Hepatocyte (in vitro differentiated cells): ENCODE data around the gene MRPS12. TPM values are rescaled to one million over a fixed set of nuclear protein-coding genes. Genes with fewer than 3 reads are reported as not detected.

Experiments
- DNase-seq: peaks from one replicate; pipeline ENCODE4 v3.0.0-alpha.2; 2016; ENCODE audit warnings: low spot score
- H2AFZ ChIP-seq: fragments of 200-600 bp; sonication (generic); 2 replicates; pipeline ENCODE4 v1.6.0; 2016; ENCODE audit warnings: antibody characterized with exemption, mild to moderate bottlenecking
- H3K27ac ChIP-seq: fragments of 200-600 bp; sonication (generic); 2 replicates; pipeline ENCODE4 v1.5.1; 2016; ENCODE audit warnings: mild to moderate bottlenecking
- H3K27me3 ChIP-seq: fragments of 200-600 bp; sonication (generic); 2 replicates; pipeline ENCODE4 v1.6.1; 2016
- H3K36me3 ChIP-seq: fragments of 200-600 bp; sonication (generic); replicated peaks from 2 replicates; pipeline ENCODE4 v1.5.1; 2016; ENCODE audit warnings: low read depth; ENCODE audit not compliant: insufficient read depth
- H3K4me1 ChIP-seq: fragments of 200-600 bp; sonication (generic); 2 replicates; pipeline ENCODE4 v1.5.1; 2016; ENCODE audit warnings: mild to moderate bottlenecking, moderate library complexity; ENCODE audit not compliant: insufficient read depth
- H3K4me2 ChIP-seq: fragments of 200-600 bp; sonication (generic); 2 replicates; pipeline ENCODE4 v1.6.0; 2016
- H3K4me3 ChIP-seq: fragments of 200-600 bp; sonication (generic); 2 replicates; pipeline ENCODE4 v1.5.1; 2016; ENCODE audit warnings: mild to moderate bottlenecking
- H3K79me2 ChIP-seq: fragments of 200-600 bp; sonication (generic); 2 replicates; pipeline ENCODE4 v1.6.0; 2017; ENCODE audit warnings: mild to moderate bottlenecking
- H3K9me2 ChIP-seq: fragments of 200-600 bp; sonication (generic); replicated peaks from 2 replicates; pipeline ENCODE4 v1.6.0; 2017; ENCODE audit warnings: mild to moderate bottlenecking; ENCODE audit not compliant: insufficient read depth
- H3K9me3 ChIP-seq: fragments of 200-600 bp; sonication (generic); 2 replicates; pipeline ENCODE4 v1.5.1; 2016; ENCODE audit warnings: low read depth, mild to moderate bottlenecking
- H4K20me1 ChIP-seq: fragments of 200-600 bp; sonication (generic); 2 replicates; pipeline ENCODE4 v1.6.0; 2016; ENCODE audit warnings: mild to moderate bottlenecking; ENCODE audit not compliant: insufficient read depth, poor library complexity, severe bottlenecking
- EZH2 ChIP-seq: fragments of 200-600 bp; sonication (generic); IDR thresholded peaks from 2 replicates; pipeline ENCODE4 v1.6.1; 2016; ENCODE audit warnings: antibody characterized with exemption, mild to moderate bottlenecking, borderline replicate concordance
- EZH2phosphoT487 ChIP-seq: fragments of 200-600 bp; sonication (generic); IDR thresholded peaks from one replicate; pipeline ENCODE4 v1.6.1; 2018; ENCODE audit warnings: antibody characterized with exemption, mild to moderate bottlenecking, low read depth, moderate library complexity; ENCODE audit not compliant: unreplicated experiment, severe bottlenecking
- WGBS: methylation state at CpG from one replicate; pipeline ENCODE4 v1.1.6; 2016; ENCODE audit warnings: low lambda C conversion rate; ENCODE audit errors: missing lambda C conversion rate; 5-methylcytosine and 5-hydroxymethylcytosine counted together
- polyA plus RNA-seq: library from polyadenylated mRNA; unstranded; fragments of >200 nt; fragmentation: Nextera tagmentation; extraction: Ambion mirVana; gene quantifications from 2 replicates; pipeline ENCODE4 v1.2.1, GENCODE V29; 2016
- total RNA-seq: library from RNA; depleted of rRNA; stranded (reverse); fragments of >200 nt; gene quantifications from 2 replicates; pipeline ENCODE4 v1.2.3, GENCODE V29; 2014
- TF ChIP-seq, protein P1 (sequence below): fragments of 200-600 bp; sonication (generic); IDR thresholded peaks from 2 replicates; pipeline ENCODE4 v1.5.1; 2016; ENCODE audit warnings: antibody characterized with exemption, mild to moderate bottlenecking; ENCODE audit not compliant: poor library complexity

The MRPS12 gene
- total and polyA plus RNA-seq, 2 experiments from 2014 or later, result 35.8 to 66.8 TPM

GRCh38 chr19:38904581-38905539 is 25.9 kb upstream of the MRPS12 start:
- Histone ChIP-seq H3K9me3 (no peaks in the 10 kb centered on the region), H4K20me1 (no peaks in the 10 kb centered on the region), H3K27ac (no peak overlapping the region), H3K4me2 (no peak overlapping the region), H3K9me2 (no peaks in the 10 kb centered on the region), H3K36me3 (no peaks in the 10 kb centered on the region), H3K4me3 (no peak overlapping the region), H3K79me2 (peaks cover 28% of the 10 kb centered on the region), H3K4me1 (peaks cover 5% of the 10 kb centered on the region), H3K27me3 (no peaks in the 10 kb centered on the region), H2AFZ (no peak overlapping the region)
- no peak for DNase-seq
- WGBS, result 88% methylated on average over 26 of the region's 35 CpGs
- TF ChIP-seq, protein P1, sequence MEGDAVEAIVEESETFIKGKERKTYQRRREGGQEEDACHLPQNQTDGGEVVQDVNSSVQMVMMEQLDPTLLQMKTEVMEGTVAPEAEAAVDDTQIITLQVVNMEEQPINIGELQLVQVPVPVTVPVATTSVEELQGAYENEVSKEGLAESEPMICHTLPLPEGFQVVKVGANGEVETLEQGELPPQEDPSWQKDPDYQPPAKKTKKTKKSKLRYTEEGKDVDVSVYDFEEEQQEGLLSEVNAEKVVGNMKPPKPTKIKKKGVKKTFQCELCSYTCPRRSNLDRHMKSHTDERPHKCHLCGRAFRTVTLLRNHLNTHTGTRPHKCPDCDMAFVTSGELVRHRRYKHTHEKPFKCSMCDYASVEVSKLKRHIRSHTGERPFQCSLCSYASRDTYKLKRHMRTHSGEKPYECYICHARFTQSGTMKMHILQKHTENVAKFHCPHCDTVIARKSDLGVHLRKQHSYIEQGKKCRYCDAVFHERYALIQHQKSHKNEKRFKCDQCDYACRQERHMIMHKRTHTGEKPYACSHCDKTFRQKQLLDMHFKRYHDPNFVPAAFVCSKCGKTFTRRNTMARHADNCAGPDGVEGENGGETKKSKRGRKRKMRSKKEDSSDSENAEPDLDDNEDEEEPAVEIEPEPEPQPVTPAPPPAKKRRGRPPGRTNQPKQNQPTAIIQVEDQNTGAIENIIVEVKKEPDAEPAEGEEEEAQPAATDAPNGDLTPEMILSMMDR, result no peak
- TF ChIP-seq EZH2phosphoT487, result no peak
- TF ChIP-seq EZH2, result no peak

- no peak for TF ChIP-seq EZH2
- Histone ChIP-seq H3K27me3 (no peaks in the 10 kb centered on the region), H3K79me2 (peaks cover 28% of the 10 kb centered on the region), H3K9me3 (no peaks in the 10 kb centered on the region), H3K4me3 (no peak overlapping the region), H3K4me2 (no peak overlapping the region), H3K4me1 (peaks cover 5% of the 10 kb centered on the region), H3K27ac (no peak overlapping the region), H3K36me3 (no peaks in the 10 kb centered on the region), H2AFZ (no peak overlapping the region), H3K9me2 (no peaks in the 10 kb centered on the region), H4K20me1 (no peaks in the 10 kb centered on the region)
- DNase-seq, result no peak
- WGBS, result 98% methylated on average over 4 of the region's 4 CpGs
Measured at GRCh38 chr19:38905620-38906019, 25.1 kb upstream of the MRPS12 start.

DNA sequence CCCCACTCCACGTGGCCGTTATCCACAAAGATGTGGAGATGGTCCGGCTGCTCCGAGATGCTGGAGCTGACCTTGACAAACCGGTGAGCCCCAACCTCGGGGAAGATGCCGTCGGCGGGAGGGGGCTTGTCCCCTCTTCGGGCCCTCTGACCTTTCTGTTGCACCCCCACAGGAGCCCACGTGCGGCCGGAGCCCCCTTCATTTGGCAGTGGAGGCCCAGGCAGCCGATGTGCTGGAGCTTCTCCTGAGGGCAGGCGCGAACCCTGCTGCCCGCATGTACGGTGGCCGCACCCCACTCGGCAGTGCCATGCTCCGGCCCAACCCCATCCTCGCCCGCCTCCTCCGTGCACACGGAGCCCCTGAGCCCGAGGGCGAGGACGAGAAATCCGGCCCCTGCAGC is 23.5 kb upstream of the MRPS12 start:
- Histone ChIP-seq H3K27me3 (no peaks in the 10 kb centered on the region), H3K36me3 (no peaks in the 10 kb centered on the region), H2AFZ (no peak overlapping the region), H3K27ac (no peak overlapping the region), H4K20me1 (no peaks in the 10 kb centered on the region), H3K9me3 (no peaks in the 10 kb centered on the region), H3K4me3 (no peak overlapping the region), H3K9me2 (no peaks in the 10 kb centered on the region), H3K4me2 (no peak overlapping the region), H3K4me1 (no peaks in the 10 kb centered on the region), H3K79me2 (peaks cover 16% of the 10 kb centered on the region)
- WGBS, result 97% methylated on average over 24 of the region's 29 CpGs
- TF ChIP-seq, protein P1, result no peak
- no peak for DNase-seq

- H3K36me3 ChIP-seq, result no peaks in the 10 kb centered on the region
- H4K20me1 ChIP-seq, result no peaks in the 10 kb centered on the region
- H3K79me2 ChIP-seq, result peaks cover 12% of the 10 kb centered on the region
- H3K9me2 ChIP-seq, result no peaks in the 10 kb centered on the region
- DNase-seq, result no peak
- no peak overlapping the region for H3K4me2 ChIP-seq
- H3K27me3 ChIP-seq, result no peaks in the 10 kb centered on the region
- H3K4me1 ChIP-seq, result no peaks in the 10 kb centered on the region
- over 99% methylated on average over 11 of the region's 12 CpGs for WGBS
- no peak overlapping the region for H2AFZ ChIP-seq
- no peak overlapping the region for H3K4me3 ChIP-seq
- TF ChIP-seq EZH2 (no peak), EZH2phosphoT487 (no peak)
- TF ChIP-seq, protein P1, result no peak
- no peak overlapping the region for H3K27ac ChIP-seq
- H3K9me3 ChIP-seq, result no peaks in the 10 kb centered on the region
Measured at GRCh38 chr19:38907670-38908069, 23.1 kb upstream of the MRPS12 start.
